GM08714 (cell line): ENCODE results near the gene COMMD2.

Experiments
- H3K4me3 ChIP-seq: fragments of 200-500 bp; sonication (Bioruptor generic); 2 replicates; pipeline ENCODE4 v1.5.1; 2014; ENCODE audit warnings: mild to moderate bottlenecking, low read length, inconsistent platforms
- ZNF274 ChIP-seq: IDR thresholded peaks from 2 replicates; pipeline ENCODE4 v1.6.1; 2012; ENCODE audit warnings: mild to moderate bottlenecking, low read depth, low read length

COMMD2 gene

DNA sequence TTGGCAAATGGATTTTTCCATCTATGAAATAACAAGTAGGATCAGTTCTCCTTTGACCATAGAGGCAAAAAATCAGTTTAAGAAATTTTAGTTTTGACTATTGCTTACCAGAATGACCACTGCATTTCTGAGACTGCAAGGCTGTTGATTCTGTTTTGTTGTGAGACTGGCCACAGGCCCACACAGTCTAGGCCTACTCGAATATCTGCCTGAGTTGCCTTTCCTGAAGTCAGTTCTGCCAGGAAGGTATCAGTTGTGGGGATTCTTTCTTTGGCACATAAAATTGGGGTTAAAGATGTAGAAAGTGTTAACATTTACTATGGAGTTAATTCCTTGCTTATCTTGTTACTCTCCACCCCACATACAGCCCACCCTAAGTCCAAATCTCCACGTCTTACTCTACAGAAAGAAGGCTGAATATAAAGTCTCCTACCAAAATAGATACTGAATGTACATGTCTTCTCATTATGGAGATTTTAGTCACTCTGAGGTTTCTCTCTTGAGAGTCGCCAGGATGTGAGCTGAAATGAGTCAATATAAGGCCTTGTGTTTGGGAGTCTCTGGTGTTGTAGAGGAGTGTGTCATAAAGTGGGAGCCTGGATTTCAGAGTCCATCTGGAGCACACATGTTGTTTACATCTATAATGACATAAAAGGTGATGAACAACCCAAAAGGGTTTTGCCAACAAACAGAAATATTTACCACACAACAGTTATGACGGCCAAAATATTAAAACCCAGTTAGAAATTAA, 49.4 kb downstream of the COMMD2 start:
- no peak for TF ChIP-seq ZNF274
- no peak overlapping the region for H3K4me3 ChIP-seq

DNA sequence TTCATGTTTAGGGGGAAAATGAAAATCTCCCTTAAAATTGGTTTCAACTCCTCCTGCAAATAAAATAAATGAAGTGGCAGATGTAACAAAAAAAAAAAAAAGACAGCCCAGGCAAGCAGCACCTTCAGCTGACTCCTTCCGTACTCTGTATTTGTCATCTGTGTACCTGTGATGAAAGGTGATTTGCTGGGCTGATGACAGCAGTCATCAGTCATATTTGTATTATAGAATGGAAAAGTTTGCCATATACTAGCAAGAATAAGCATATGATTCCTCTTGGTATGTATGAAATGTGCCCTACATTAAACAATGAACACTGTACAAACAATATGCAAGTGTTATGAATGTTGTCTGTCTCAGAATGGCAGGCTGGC, 50.3 kb downstream of the COMMD2 start:
- no peak for TF ChIP-seq ZNF274
- H3K4me3 ChIP-seq: no peak overlapping the region; the same call in 1 of the 2 replicates

DNA sequence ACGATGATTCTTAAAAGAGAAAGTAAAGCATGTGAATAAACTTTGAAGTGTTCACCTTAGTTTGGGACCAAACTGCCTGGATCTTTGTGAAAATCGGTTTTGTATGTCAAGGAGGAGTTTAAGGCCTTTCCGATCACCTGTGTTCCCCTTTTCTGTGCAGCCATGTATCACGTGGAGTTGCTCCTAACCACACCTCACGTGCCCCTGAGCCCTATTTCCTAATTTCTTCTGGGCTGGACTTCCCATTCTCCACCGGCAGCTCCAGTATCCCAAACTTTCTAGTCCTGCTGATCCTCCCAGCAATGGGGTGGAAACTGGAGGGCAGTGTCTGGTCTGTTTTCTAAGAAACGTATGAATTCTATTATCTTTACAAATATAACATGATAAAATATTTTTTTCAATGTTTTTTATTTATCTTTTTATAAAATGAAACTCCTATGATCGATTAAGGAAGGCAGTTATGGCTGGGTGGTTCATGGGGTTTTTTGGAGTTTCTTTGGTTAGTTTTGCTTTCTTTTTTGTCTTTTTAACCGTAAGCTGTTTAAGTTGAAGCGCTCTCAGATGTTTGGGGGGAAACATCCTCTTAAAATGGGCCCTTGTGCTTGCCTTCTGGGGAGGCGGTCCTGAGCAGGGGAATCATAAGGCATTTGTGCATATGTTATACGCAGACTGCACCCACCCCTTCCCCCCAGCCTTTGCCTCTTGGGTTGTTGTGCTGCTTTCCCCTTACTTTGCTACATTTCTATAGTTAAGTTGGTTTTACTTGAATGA, 50.9 kb downstream of the COMMD2 start:
- peak overlapping the region; percentile 20; the same call in 1 of the 2 replicates for H3K4me3 ChIP-seq
- no peak for TF ChIP-seq ZNF274
